CD4-positive, alpha-beta T cell treated with Interferon alpha-2 for 1 hour (primary cell): ENCODE measurements around the gene SLC16A10.
"Not testable (repeated sequence)": the region's sequence is repeated elsewhere in the genome, so short reads cannot be mapped to it uniquely, and the experiment has no call there.

ENCODE experiments used
- DNase-seq, 2 donors: peaks; one replicate each; pipeline ENCODE4 v3.0.0-alpha.2; 2020 to 2022

The SLC16A10 gene, protein sequence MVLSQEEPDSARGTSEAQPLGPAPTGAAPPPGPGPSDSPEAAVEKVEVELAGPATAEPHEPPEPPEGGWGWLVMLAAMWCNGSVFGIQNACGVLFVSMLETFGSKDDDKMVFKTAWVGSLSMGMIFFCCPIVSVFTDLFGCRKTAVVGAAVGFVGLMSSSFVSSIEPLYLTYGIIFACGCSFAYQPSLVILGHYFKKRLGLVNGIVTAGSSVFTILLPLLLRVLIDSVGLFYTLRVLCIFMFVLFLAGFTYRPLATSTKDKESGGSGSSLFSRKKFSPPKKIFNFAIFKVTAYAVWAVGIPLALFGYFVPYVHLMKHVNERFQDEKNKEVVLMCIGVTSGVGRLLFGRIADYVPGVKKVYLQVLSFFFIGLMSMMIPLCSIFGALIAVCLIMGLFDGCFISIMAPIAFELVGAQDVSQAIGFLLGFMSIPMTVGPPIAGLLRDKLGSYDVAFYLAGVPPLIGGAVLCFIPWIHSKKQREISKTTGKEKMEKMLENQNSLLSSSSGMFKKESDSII

DNA sequence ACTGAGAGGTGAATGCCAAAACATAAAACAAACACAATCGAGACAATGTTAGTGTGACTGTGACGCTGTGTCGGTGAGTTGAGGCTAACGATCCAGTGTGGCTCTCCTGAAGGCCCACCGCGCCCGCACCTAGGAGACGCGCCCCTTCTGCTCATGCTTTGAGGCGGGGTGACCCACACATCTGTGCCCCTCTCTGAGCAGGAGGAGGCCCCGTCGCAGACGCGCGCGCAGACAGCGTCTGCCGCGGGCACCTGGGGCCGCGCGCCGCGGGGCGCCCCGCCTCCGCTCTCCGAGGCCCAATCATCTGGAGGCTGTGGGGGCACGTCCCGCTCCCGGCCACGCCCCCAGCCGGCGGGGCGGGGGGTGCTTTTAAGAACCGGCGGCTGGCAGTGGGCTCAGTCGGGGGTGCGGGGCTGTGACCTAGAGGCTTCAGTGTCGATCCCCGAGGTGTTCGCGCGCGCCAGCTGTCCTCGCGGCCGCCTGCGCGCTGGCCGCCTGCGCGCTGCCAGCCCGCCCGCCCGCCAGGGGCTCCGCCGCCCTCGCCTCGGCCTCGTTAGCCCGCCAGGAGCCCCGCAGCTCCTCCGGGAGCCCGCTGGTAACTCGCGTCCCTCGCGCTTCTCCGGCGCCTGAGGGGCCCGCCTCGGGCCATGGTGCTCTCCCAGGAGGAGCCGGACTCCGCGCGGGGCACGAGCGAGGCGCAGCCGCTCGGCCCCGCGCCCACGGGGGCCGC, at the start of gene SLC16A10:
SLC16A10 (plus strand) TSS at position 398 of the 730 bp plus-strand sequence; CDS start at position 648, 250 bp downstream.
- peak; percentile 85 to 86 for DNase-seq

DNA sequence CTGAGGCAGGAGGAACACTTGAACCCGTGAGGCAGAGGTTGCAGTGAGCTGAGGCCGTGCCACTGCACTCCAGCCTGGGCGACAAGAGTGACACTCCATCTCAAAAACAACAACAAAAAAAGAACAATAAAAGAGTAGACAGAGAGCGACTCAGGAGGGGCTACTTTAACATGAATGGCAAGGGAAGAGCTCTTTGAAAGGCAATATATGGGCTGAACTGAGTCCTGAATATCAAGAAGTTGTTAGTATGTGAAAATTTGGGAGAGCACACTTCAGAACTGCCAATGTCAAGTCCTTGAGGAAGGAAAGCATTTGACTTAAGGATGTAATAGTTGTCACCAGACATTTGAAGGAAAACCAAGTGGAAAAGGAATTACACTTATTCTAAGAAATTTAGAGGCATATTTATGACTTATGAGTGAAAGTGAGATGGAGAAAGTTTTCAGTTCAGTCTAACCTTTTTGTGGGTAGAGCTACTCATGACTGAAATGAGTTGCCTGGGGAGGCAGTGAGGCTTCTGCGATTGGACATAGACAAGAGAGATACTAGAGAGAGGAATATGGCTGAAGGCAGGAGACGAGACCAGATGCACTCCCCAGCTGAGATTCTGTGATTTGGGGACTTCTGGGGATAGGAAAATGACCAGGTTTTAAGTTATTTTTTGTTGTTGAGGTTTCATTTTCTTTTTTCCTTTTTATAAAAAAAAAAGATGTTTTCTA, 48.6 kb upstream of the SLC16A10 start:
- no peak for DNase-seq

DNA sequence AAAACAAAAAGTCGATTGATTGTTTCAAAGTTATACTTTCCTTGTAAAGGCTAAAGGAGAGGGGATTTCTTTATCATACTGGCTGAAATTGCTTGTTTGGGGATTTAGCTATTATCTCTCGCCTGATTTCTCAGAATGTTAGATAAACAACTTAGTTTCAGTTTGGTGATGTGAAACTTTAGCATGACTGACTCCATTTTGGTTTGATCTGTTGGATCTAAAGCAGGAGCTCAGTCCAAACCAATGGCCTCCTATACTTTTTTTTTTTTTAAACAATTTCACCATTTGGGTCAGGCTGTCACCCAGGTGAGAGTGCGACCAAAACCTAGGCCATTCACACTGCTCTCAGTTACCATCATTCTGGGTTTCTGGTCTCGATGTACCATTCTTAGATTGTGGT, 45.4 kb upstream of the SLC16A10 start:
- no peak for DNase-seq

DNA sequence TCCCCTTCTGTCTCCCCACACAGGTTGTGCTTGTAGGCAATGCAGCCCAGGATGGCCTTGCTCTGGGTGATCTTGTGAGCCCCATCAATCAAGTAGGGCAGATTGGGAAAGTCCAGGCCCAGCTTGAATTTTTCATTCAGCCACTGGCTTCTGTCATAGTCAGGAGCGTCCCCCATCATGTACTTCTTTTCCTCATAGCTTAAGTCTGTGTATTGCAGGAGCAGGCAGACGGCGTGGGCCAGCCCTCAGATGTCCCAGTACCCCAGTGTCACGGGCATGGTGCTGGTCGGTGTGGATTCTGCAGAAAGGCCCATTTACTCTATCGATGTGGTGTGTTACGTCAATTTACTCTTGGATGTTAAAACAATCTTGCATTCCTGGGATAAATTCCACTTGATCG, 40.1 kb upstream of the SLC16A10 start:
- DNase-seq, result no peak

DNA sequence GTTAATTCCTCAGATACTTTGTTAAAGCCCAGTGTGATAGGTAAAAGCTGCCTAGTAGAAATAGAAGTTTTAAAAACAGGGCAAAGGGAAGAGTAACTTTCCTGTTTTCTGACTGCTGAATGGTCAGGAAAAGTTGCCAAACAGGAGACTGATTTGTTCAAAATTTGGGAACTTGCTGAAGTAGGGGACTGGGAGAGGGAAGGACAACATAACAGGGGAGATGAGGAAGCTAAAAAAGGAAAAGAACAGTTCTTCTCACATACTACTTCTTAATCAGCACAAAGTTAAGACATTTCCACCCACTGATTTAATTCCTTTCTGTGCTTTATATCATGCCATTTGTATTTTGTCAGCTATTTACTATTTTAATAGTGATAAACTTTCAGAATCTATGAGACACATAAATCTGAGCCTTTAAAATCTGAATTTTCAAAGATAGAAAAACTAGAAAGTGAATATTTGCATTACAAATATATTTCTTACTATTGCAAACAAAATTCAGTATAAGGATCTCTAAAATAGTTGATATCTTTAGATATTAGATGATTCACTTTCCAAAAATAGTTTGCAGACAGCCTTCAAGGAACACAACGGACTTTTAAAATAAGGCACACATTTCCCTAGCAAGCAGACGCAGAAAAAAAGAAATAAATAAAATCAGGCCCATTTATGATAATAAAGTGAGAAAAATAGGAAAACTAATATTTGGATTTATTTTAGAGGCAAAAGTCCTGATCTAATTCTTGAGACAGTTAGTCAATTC, 36.9 kb upstream of the SLC16A10 start:
- DNase-seq, result no peak

DNA sequence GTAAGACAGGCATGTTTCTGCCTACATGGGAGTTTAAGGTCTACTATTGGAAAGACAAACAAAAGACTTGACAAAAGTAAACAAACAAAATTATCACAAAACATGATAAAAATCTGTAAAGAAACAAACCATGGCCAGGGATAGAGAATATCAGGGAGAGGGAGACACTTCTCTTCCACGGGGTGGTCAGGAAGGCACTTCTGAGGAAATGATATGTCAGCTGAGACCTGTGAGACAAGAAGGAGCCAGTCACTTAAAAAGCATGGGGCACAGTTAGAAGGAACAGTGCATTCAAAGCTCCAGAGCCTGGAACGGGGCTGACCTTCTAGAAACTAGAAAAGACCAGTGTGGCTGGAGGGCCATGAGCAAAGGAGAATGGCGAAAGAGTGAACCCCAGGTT, 35.1 kb upstream of the SLC16A10 start:
- DNase-seq, result no peak

DNA sequence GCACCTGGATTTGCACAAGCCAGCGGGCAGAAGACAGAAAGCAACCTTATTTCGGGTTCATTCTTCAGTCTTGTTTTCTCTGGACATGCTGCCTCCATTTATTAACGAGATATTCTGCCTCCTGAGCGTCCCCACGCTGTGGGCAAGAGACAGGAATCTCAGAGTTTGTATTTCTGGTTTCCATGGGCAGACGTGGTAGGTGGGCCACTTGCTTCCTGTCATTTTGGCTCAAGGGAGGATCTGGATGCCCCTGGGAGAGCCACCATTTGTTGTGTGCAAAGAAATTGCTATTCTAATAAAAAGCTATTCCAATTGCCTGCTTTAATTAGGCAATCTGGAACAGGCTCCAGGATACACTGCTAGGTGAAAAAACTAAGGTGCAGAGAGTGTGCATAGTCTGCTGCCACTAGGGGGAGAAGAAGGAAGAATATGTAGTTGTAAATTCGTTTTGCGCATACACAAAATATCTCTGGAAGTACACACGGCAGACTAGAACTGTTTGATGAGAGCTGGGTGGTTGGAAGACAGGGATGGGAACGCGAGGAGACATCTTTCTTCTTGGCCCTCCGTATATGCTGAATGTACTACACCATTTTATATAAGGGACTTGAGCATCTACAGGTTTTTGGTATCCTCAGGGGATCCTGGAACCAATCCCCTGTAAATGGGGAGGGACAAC, 30.1 kb upstream of the SLC16A10 start:
- peak in 1 of 2 donors; percentile 38 for DNase-seq

DNA sequence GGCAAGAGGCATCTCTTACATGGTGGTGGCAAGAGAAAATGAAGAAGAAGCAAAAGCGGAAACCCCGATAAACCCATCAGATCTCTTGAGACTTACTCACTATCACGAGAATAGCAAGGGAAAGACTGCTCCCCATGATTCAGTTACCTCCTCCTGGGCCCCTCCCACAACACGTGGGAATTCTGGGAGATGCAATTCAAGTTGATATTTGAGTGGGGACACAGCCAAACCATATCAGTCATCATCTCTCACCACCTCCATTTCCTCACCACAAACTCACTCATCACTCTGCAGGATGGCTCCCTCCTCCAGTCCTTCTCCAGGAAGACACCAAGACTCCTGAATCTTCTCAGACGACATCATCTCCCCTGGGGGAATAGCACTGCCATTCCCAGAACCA, 25.8 kb upstream of the SLC16A10 start:
- DNase-seq, result no peak

DNA sequence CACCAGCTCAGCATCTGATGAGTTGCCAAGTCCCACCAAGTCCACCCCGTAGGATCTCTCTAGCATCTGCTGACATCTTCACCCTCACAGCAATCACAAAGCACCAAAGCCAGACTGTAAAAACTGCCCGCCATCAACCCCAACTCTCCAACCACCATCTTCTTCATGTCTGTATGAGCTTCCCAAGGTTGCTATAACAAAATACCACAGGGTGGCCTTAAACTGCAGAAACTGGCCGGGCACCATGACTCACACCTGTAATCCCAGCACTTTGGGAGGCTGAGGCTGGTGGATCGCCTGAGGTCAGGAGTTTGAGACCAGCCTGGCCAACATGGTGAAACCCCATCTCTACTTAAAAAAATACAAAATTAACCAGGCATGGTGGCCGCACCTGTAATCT, 25.3 kb upstream of the SLC16A10 start:
- DNase-seq, result not testable (repeated sequence)

DNA sequence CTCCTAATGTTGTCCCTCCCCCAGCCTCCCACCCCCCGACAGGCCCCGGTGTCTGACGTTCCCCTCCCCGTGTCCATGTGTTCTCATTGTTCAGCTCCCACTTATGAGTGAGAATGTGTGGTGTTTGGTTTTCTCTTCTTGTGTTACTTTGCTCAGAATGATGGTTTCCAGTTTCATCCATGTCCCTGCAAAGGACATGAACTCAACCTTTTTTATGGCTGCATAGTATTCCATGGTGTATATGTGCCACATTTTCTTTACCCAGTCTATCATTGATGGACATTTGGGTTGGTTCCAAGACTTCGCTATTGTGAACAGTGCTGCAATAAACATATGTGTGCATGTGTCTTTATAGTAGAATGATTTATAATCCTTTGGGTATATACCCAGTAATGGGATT, 24.4 kb upstream of the SLC16A10 start:
- not testable (repeated sequence) for DNase-seq

DNA sequence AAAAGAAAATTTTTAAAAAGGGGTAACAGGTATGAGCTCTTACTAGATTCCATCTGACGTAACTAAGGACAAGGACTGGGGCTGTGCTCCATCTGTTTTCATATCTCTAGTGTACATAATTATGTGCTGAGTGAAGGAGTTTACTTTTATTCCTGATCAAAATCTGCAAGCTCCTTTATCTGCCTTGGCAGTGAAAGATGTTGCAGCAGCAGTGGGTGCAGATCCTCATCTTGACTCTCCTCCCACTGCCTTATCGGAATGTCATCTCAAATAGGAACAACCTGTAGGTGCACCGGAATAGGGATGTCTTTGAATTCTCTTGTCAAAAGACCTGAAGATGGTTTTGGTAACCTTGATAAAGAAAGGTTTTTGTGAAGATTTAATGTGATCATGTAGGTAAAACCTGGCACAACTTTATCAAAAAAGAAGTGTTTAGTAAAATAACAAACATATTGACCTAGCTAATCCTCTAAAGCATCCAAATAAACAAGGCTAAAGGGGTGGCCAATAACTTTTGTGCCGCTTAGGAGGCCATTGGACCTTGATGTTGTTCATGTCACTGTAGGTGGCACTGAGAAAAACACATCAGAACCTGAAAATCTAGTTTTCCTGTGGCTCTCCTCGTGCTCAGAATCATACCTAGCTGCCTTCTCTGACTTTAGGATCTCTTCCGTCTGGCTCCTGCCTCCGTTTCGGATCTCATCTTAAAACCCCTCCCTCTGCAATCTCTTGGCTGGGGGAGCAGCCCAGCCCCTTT, 19.0 kb upstream of the SLC16A10 start:
- no peak for DNase-seq

DNA sequence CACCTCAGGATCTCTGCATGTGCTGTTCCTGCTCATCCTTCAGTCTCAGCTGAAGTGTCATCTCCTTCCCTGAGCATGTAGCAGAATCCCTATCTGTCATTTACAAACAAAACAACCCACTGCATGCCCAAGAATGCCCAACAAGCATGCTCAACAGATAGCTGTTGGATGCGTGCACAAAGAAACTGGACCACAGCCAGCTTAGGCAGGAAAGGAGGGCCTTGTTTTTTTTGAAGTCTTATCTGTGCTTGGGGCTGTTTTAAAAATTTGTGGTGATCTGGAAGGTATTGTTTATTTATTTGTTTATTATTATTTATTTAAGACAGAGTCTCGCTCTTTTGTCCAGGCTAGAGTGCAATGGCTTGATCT, 18.5 kb upstream of the SLC16A10 start:
- no peak for DNase-seq

DNA sequence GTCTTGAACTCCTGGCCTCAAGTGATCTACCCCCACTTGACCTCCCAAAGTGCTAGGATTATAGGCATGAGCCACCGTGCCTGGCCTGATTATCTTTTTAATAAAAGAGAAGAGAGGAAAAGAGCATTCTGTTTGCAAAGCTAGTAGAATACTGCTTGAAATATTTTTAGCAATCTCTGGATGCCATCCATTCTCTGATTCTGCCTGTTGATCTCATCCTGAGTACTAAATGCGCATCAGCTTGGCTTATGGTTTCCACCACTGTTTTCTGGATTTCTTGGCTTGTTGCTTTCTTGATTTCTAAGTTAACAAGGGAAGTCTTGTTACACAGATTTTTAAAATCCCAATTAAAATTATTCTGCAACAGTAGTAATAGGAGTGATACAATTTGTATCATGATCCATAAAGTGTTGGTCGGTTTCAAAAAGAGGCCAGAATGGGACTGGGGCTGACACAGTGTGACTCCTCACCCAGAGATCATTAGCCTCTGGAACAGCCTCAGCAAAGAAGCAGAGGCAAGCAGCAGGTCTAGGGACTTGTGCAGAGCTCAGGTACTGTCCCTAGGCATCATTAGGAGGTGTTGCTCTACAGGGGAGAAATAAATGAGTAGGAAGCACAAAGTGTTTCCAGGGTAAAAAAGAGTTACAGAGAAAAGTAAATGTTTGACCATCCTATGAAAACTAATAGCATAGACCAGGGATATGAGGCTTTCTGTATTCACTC, 17.8 kb upstream of the SLC16A10 start:
- no peak for DNase-seq

DNA sequence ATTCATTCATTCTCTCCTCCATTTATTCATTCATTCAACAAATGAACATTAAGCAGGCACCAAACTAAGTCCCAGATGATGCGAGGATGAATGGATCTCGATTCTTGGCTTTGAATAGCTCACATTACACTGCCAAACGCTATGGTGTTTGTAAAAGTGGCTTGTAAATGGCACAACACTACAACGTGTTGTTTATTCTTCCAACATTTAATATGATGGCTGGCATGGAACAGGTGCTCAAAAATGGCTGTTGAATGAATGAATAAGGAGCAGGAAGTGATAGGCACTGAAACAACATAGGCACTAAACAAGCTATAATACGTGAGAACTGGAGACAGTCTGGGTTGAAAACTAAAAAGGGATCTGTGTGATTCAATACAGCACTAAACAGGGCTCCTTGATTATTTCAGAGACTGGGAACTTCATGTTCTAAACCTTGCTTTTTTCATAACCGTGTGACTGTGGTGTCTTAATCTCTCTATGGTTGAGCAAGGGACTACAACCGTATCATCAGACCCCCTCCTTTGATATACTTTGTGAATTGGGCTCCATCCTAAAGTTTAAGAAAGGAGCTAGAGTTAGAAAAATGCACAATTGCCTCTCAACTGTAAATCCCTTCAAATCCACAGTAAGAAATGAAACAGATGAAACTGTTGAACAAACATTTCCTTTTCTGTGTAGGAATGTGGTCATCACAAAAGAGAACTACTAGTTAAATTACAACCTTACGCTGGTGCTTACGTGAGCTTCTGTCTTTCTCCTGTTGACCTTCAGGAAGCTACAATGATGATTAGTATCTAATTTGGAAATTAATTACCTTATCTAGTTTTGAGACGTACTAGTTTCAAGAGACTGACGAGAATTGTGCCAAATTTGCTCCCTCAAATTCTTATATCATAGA, 16.9 kb upstream of the SLC16A10 start:
- no peak for DNase-seq

DNA sequence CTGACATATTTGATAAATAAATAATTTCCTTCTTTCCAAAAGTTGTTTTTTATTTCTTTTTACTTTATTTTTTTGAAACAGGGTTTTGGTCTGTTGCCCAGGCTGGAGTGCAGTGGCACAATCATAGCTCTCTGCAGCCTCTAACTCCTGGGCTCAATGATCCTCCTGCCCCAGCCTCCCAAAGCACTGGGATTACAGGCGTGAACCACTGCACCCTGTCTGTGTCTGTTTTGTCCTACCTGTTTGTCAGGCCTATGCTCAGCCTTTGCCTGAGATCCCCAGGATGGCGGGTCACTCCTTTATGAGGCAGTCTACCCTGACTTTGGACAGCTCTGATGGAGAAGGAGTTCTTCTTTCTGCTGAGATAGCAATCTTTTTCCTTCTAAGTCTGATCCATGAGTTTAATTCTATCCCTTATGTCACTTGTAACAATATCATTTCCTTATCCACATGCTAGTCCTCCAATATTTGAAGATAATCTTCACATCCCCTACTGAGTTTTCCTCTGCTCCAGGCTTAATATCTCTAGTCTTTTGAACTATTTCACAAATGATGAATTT, 14.4 kb upstream of the SLC16A10 start:
- DNase-seq, result no peak

DNA sequence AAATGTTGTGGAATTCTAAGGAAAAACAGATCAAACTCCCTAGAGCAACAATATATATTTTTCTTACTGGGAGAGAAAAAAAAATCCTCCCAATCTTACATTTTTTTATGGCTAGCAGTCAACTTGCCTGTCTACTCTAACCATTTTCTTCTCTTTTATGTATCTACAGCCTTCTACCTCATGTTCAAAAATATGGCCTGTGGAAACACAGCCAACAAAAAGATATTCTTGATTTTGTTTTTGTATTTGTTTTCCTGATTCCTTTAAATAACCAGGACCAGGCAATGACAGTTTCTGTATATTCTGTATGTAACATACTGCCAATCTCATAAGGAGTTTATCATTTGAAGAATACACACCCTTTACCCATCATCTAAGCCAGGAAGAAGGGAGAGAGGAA, 13.0 kb upstream of the SLC16A10 start:
- no peak for DNase-seq

DNA sequence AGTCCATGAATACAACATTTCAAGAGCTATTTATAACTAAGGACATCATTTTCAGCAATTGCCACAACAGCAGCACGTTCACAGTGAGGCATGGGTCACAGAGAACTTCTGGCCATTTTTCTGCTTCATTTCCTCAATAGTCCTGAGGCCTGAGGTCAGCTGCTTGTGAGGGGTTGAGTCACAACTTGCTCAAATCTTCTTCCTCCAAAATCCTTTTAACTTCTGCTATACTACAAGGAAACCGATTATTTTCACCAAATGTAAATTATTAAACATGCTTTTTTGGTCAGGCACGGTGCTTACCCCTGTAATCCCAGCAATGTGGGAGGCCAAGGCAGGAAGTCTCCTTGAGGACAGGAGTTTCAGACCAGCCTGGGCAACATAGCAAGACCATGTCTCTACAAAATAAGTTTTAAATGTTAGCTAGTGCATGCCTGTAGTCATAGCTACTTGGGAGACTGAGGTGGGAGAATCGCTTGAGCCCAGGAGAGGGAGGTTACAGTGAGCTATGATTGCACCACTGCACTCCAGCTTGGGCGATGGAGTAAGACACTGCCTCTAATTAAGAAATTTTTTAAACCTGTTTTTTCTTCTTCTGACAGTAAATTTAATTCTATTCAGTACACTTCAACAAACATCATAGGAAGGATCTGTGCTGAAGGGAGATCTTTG, 11.1 kb upstream of the SLC16A10 start:
- peak in 1 of 2 donors; percentile 16 for DNase-seq

DNA sequence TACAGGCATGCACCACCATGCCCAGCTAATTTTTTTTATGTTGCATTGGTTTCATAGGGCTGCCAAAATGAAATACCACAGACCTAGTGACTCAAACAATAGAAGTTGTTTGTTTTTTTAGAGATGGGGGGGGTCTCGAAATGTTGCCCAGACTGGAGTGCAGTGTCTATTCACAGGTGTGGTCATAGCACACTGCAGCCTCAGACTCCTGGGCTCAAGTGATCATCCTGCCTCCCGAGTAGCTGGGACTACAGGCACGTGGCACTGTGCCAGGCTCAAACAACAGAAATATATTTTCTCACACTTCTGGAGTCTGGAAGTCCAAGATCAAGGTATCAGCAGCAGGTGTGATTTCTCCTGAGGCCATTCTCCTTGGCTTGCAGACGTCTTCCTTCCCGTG, 6.6 kb upstream of the SLC16A10 start:
- DNase-seq, result no peak

DNA sequence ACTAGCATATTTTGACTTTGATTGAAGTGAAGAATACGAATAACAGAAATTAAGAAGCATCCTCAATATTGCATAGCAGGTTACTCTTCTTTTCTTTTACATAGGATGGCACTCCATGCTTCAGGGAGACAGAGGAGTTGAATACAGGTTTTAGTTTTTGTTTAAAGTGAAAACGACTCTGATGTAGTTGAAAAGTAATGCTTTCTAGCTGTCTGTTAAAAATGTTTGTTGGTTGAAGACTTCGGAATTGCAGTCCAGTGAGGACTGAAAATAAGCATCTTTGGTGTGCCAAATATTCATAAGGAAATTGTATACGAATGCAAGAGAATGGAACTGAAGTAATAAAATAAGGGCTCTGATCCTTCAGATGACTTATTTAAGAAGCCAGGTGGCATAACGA, 618 bp upstream of the SLC16A10 start:
- DNase-seq, result no peak
